GM12878 (cell line): ENCODE data around the gene ZNF407. TPM values are rescaled to one million over a fixed set of nuclear protein-coding genes. Genes with fewer than 3 reads are reported as not detected.

ENCODE experiments used
- ATAC-seq: fragments of 200-7000 bp; cut with Tn5 transposase; 3 replicates; pipeline ENCODE4 v1.9.1; 2020; ENCODE audit warnings: mild to moderate bottlenecking, moderate library complexity
- BruUV-seq: library from RNA; stranded (reverse); fragments of 400-500 nt; replicated peaks from 2 replicates; lab custom pipeline; 2021; lab: Mats Ljungman, UMichigan
- CTCF ChIA-PET: fragments of 300-600 bp; sonication (Branson Sonifier 250); formaldehyde crosslinking; extraction: SDS; loops from one replicate; lab custom pipeline; 2021; ENCODE audit warnings: inconsistent platforms; lab: Yijun Ruan, JAX
- POLR2A ChIA-PET: fragments of 350-600 bp; formaldehyde crosslinking; extraction: SDS; loops from one replicate; lab custom pipeline; 2021; ENCODE audit warnings: inconsistent platforms; lab: Charles Lee
- RAD21 ChIA-PET: fragments of 300-600 bp; sonication (Branson Sonifier 250); formaldehyde crosslinking; loops from one replicate; lab custom pipeline; 2023; ENCODE audit warnings: antibody characterized with exemption; ENCODE audit not compliant: unreplicated experiment; lab: Charles Lee
- SMC1A ChIA-PET: fragments of 300-600 bp; sonication (Branson Sonifier 250); formaldehyde crosslinking; loops from one replicate; lab custom pipeline; 2023; ENCODE audit not compliant: unreplicated experiment, uncharacterized antibody; lab: Charles Lee
- DNase-seq: peaks from one replicate; pipeline ENCODE4 v3.0.0-alpha.2; 2011; ENCODE audit warnings: low read depth, low spot score
- FAIRE-seq: peaks from 3 replicates; lab custom pipeline; 2011; peaks lifted over from hg19 to GRCh38; lab: Jason Lieb, UNC
- H2AFZ ChIP-seq: 2 replicates; pipeline ENCODE4 v1.6.0; 2011; ENCODE audit warnings: low read depth, low read length, control low read depth; ENCODE audit not compliant: control insufficient read depth
- H3K27ac ChIP-seq: 2 replicates; pipeline ENCODE4 v1.5.1; 2011; ENCODE audit warnings: control low read depth; ENCODE audit not compliant: control insufficient read depth, insufficient read depth
- H3K27me3 ChIP-seq, 2 experiments: replicated peaks in 1 of 2; 2 replicates each; pipeline versions ENCODE4 v1.6.0 to v1.6.1; 2011; ENCODE audit warnings: low read length in 1 of 2; ENCODE audit not compliant: control insufficient read depth in 2 of 2, insufficient read depth in 2 of 2
- H3K36me3 ChIP-seq, 2 experiments: 2 replicates each; pipeline ENCODE4 v1.5.1; 2011; ENCODE audit warnings: low read length in 1 of 2; ENCODE audit not compliant: control insufficient read depth in 2 of 2, insufficient read depth in 2 of 2
- H3K4me1 ChIP-seq: 2 replicates; pipeline ENCODE4 v1.6.1; 2011; ENCODE audit warnings: mild to moderate bottlenecking, low read length, moderate library complexity, mixed read lengths; ENCODE audit not compliant: control insufficient read depth, insufficient read depth
- H3K4me2 ChIP-seq: 2 replicates; pipeline ENCODE4 v1.6.0; 2011; ENCODE audit warnings: control low read depth; ENCODE audit not compliant: control insufficient read depth, insufficient read depth
- H3K4me3 ChIP-seq: fragments of 200-600 bp; sonication (generic); 2 replicates; pipeline ENCODE4 v1.5.1; 2016
- H3K79me2 ChIP-seq: 2 replicates; pipeline ENCODE4 v1.6.0; 2011; ENCODE audit warnings: low read length; ENCODE audit not compliant: control insufficient read depth, insufficient read depth
- H3K9ac ChIP-seq: 2 replicates; pipeline ENCODE4 v1.8.0; 2011; ENCODE audit warnings: low read length, control low read depth, mixed read lengths; ENCODE audit not compliant: control insufficient read depth, insufficient read depth
- H3K9me3 ChIP-seq: replicated peaks from 3 replicates; pipeline ENCODE4 v1.5.1; 2011; ENCODE audit warnings: mild to moderate bottlenecking, low read length; ENCODE audit not compliant: control insufficient read depth, insufficient read depth
- H4K20me1 ChIP-seq: 2 replicates; pipeline ENCODE4 v1.6.0; 2011; ENCODE audit not compliant: control insufficient read depth, insufficient read depth
- ATF2 ChIP-seq: IDR thresholded peaks from 2 replicates; pipeline ENCODE4 v1.6.1; 2012; ENCODE audit warnings: low read length, inconsistent platforms
- CBFB ChIP-seq: IDR thresholded peaks from 2 replicates; pipeline ENCODE4 v1.6.1; 2016; ENCODE audit warnings: antibody characterized with exemption, low read depth
- CEBPZ ChIP-seq: fragments of 150-350 bp; IDR thresholded peaks from 2 replicates; pipeline ENCODE4 v1.6.1; 2016; ENCODE audit warnings: low read depth, low read length
- CREB1 ChIP-seq: IDR thresholded peaks from 2 replicates; pipeline ENCODE4 v1.6.1; 2012; ENCODE audit warnings: low read depth, mild to moderate bottlenecking, inconsistent platforms
- CREM ChIP-seq: IDR thresholded peaks from 2 replicates; pipeline ENCODE4 v1.6.1; 2014; ENCODE audit warnings: antibody characterized with exemption, low read depth
- ELK1 ChIP-seq: IDR thresholded peaks from 2 replicates; pipeline ENCODE4 v1.6.1; 2012; ENCODE audit warnings: low read depth, low read length, improper control_type of control experiment
- ETV6 ChIP-seq, 2 experiments: fragments of 450-650 bp in 1 of 2; IDR thresholded peaks in 1 of 2; conservative IDR thresholded peaks in 1 of 2; 2 replicates each; pipeline ENCODE4 v1.6.1; 2014; ENCODE audit warnings: antibody characterized with exemption in 1 of 2, borderline replicate concordance in 1 of 2, low read depth in 1 of 2, mild to moderate bottlenecking in 1 of 2, moderate library complexity in 1 of 2
- HCFC1 ChIP-seq: fragments of 150-350 bp; IDR thresholded peaks from 2 replicates; pipeline ENCODE4 v1.6.1; 2014; ENCODE audit warnings: low read length
- HDGF ChIP-seq: fragments of 450-650 bp; IDR thresholded peaks from 2 replicates; pipeline ENCODE4 v1.6.1; 2016; ENCODE audit warnings: antibody characterized with exemption
- JUNB ChIP-seq: IDR thresholded peaks from 2 replicates; pipeline ENCODE4 v1.6.1; 2016; ENCODE audit warnings: antibody characterized with exemption, mild to moderate bottlenecking
- NFYA ChIP-seq: IDR thresholded peaks from 2 replicates; pipeline ENCODE4 v1.6.1; 2011; ENCODE audit warnings: low read depth, mild to moderate bottlenecking, low read length, improper control_type of control experiment, borderline replicate concordance
- SPI1 ChIP-seq: IDR thresholded peaks from 2 replicates; pipeline ENCODE4 v1.6.1; 2011; ENCODE audit warnings: low read depth, mild to moderate bottlenecking, low read length, moderate library complexity, borderline replicate concordance; ENCODE audit not compliant: insufficient read depth
- YBX1 ChIP-seq: fragments of 450-650 bp; IDR thresholded peaks from 2 replicates; pipeline ENCODE4 v1.6.1; 2016; ENCODE audit warnings: antibody characterized with exemption
- in situ Hi-C: fragments of 300-500 bp; cut with MboI; formaldehyde crosslinking; loops from 9 replicates; pipeline ENCODE4 v1.14.3; 2018; ENCODE audit warnings: mixed read lengths
- intact Hi-C: fragments of 100-400 bp; cut with micrococcal nuclease; formaldehyde crosslinking; loops from one replicate; pipeline ENCODE4 v1.14.2; 2022; ENCODE audit not compliant: unreplicated experiment
- polyA plus RNA-seq, 11 experiments: library from polyadenylated mRNA; depleted of rRNA in 4 of 11; unstranded in 6 of 11; stranded (reverse) in 5 of 11; fragments of >200 nt; fragmentation: Nextera tagmentation in 4 of 11; fragmentation: Illumina TruSeq in 1 of 11; extraction: Ambion mirVana in 4 of 11; extraction: Trizol in 1 of 11; gene quantifications; 1 replicate in 1 of 11; 2 replicates in 10 of 11; pipeline versions ENCODE4 v1.2.1 to v1.2.3, GENCODE V29; 2011 to 2016; ENCODE audit warnings: inconsistent platforms in 2 of 11, missing spikeins in 2 of 11, low read depth in 1 of 11
- total RNA-seq, 4 experiments: library from RNA; depleted of rRNA in 3 of 4; stranded (reverse); fragments of >200 nt in 3 of 4; fragmentation: Illumina TruSeq in 1 of 4; extraction: Trizol in 1 of 4; gene quantifications; 2 replicates each; pipeline versions ENCODE4 v1.2.1 to v1.2.3, GENCODE V29; 2013 to 2021
- TF ChIP-seq, protein P1 (sequence below): fragments of 450-650 bp; IDR thresholded peaks from 2 replicates; pipeline ENCODE4 v1.6.1; 2016; ENCODE audit warnings: mild to moderate bottlenecking, moderate library complexity, borderline replicate concordance

The ZNF407 gene
- total and polyA plus RNA-seq, 10 of the 15 experiments (the other 5 are each of a cell fraction or from before 2014, with no cell fraction given) = 0.69 to 11.6 (median 5.3) TPM

- intact Hi-C loops = loop anchor here (5.0 kb wide), 2 partner anchors 617 to 1897 kb away; partner anchors contain the start of gene TSHZ1
- no TSS peak for BruUV-seq
- H3K4me1 ChIP-seq = peaks cover 7% of the 10 kb centered on the region
- peak overlapping the region; percentile 99 for H3K4me3 ChIP-seq
- peak overlapping the region; percentile 31; the same call in 1 of the 2 replicates for H3K9ac ChIP-seq
- CTCF ChIA-PET = interaction anchor here (0.8 to 1.1 kb wide), 2 partner anchors 44 to 102 kb away, joined by 3 read pairs; no protein-coding TSS in a partner anchor
- H4K20me1 ChIP-seq = no peaks in the 10 kb centered on the region
- POLR2A ChIA-PET = interaction anchor here (0.5 to 1.2 kb wide), 2 partner anchors 100 to 331 kb away, joined by 3 read pairs; no protein-coding TSS in a partner anchor
- FAIRE-seq (no peak), DNase-seq (no peak), ATAC-seq (0 out of 3 replicates have a peak, but pooled peaks have one; percentile 1)
- peak overlapping the region; percentile 51 for H3K27ac ChIP-seq
- H3K9me3 ChIP-seq = no peaks in the 10 kb centered on the region
- H3K27me3 ChIP-seq = no peaks in the 10 kb centered on the region
- peaks cover 56% of the 10 kb centered on the region for H3K79me2 ChIP-seq
- H2AFZ ChIP-seq = no peak overlapping the region
- in situ Hi-C loops = loop anchor here (5.0 kb wide), 1 partner anchor 98 kb away; the partner anchor contains the start of gene CNDP2
- SMC1A ChIA-PET = no interaction called here
- RAD21 ChIA-PET = no interaction called here
- peaks cover 0 to 7% of the 10 kb centered on the region in 2 experiments; a peak in 1 of 4 replicates for H3K36me3 ChIP-seq
- peak overlapping the region; percentile 68 for H3K4me2 ChIP-seq
- TF ChIP-seq CEBPZ = no peak
- TF ChIP-seq CBFB = no peak
- no peak for TF ChIP-seq CREM
- peak in 1 of 2 experiments; percentile 60; a peak in 1 of 4 replicates for TF ChIP-seq ETV6 (conservative IDR thresholded peaks at IDR 0.05 in 1 of 2, IDR thresholded peaks at IDR 0.05 in 1 of 2; ENCODE audit: borderline replicate concordance in 1 of 2, low read depth in 1 of 2)
- peak; percentile 42; the same call in 1 of the 2 replicates for TF ChIP-seq SPI1
- no peak for TF ChIP-seq ELK1
- TF ChIP-seq ATF2 = peak; percentile 48; the same call in 1 of the 2 replicates
- TF ChIP-seq HCFC1 = no peak
- TF ChIP-seq NFYA = no peak
- peak; percentile 70 for TF ChIP-seq JUNB
- no peak for TF ChIP-seq YBX1
- no peak for TF ChIP-seq HDGF
- peak; percentile 38; the same call in 1 of the 2 replicates for TF ChIP-seq CREB1
- TF ChIP-seq, protein P1, sequence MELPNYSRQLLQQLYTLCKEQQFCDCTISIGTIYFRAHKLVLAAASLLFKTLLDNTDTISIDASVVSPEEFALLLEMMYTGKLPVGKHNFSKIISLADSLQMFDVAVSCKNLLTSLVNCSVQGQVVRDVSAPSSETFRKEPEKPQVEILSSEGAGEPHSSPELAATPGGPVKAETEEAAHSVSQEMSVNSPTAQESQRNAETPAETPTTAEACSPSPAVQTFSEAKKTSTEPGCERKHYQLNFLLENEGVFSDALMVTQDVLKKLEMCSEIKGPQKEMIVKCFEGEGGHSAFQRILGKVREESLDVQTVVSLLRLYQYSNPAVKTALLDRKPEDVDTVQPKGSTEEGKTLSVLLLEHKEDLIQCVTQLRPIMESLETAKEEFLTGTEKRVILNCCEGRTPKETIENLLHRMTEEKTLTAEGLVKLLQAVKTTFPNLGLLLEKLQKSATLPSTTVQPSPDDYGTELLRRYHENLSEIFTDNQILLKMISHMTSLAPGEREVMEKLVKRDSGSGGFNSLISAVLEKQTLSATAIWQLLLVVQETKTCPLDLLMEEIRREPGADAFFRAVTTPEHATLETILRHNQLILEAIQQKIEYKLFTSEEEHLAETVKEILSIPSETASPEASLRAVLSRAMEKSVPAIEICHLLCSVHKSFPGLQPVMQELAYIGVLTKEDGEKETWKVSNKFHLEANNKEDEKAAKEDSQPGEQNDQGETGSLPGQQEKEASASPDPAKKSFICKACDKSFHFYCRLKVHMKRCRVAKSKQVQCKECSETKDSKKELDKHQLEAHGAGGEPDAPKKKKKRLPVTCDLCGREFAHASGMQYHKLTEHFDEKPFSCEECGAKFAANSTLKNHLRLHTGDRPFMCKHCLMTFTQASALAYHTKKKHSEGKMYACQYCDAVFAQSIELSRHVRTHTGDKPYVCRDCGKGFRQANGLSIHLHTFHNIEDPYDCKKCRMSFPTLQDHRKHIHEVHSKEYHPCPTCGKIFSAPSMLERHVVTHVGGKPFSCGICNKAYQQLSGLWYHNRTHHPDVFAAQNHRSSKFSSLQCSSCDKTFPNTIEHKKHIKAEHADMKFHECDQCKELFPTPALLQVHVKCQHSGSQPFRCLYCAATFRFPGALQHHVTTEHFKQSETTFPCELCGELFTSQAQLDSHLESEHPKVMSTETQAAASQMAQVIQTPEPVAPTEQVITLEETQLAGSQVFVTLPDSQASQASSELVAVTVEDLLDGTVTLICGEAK = no peak
Measured at GRCh38 chr18:74595431-74595830, 2.2 kb upstream of the ZNF407 start.
